NCI-H1092 (cell line): ENCODE results near the gene ZNF143.

Source experiments
- DNase-seq: peaks from one replicate; lab custom pipeline; 2025; lab: John Stamatoyannopoulos, UW

Gene ZNF143

DNA sequence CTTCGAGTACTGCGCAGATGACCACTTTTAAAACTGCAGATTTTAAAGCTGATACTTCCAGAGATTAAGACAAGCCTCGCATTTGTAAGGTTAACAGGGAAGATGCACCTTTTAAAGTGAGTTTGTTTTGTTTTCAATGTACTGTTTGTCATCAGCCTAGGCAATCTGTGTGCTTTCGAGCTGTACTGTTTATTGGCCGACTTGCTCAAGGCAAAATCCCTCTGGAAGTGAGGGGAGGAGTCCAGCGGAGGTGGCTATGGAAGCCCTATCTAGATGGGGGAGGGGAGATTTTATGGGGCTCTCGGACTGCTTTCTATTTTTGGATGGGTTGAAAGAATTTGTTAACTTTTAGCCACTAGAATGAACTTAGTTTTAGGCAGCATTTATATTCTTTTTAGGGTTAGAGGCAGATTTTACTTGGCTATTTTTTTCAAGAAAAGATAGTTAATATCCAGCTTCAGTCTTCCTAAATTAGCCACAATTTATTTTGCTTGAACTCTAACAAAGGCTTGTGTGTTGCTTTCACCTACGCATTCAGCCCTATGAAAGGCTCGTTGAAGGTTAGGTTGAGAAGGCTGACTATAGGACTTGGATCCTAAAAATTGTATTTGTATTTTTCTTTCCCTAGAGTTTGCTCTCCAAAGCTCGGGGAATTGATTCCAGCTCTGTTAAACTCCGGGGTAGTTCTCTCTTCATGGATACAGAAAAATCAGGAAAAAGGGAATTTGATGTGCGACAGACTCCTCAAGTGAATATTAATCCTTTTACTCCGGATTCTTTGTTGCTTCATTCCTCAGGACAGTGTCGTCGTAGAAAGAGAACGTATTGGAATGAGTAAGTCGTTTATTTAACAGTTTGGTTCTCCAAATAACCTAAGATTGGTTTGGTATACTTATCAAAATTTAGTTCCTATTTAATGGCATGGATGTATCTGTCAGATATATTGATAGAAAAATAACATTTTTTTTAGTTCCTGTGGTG is 114.7 kb downstream of the ZNF143 start:
- peak; percentile 40 for DNase-seq

DNA sequence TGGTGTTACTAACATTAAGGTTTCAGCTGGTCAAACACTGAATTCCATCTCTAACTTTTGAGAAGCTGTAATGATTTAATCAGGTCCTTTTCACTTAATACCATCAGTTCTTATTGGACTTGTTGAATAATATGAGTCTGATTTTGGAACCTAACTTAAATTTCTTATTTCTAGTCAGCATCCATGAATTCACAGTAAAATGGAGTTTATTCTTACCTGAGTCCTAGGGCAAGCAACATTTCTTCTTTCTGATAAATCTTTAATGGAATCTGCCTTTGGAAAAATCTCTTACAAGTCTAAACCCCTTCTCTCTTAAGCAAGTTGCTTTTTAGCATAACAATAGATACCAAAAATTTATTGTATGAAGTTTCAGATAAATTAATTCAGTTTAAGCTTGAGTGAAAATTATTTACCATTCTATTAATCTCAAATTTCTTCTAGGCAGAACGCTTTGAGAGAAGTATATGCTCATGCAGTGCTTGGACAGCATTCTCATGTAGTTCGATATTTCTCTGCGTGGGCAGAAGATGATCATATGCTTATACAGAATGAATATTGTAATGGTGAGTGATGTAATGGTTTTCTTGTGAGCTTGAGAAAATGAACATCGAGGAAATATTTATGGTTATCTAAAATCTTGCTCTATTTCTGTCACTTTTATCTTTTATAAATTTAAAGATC is 116.0 kb downstream of the ZNF143 start:
- no peak for DNase-seq

DNA sequence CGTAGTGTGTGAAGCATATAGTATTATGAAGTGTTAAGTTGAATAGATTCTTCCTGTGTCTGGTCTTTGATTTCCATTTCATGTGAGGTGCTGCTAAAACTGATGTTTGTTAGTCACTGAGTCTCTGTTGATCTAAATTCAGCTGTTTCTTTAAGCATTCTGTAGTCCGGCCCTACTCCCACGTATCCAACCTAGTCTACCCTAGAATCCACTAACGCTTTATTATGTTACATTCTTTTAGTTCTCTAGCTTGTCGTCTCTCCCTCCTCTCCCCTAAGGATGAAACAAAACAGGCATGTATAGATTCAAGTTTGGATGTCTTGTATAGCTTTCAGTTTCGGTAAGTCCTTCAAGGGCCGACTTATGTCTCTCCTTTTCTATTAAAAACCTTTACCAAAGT is 116.7 kb downstream of the ZNF143 start:
- DNase-seq: no peak
